H54 (cell line): Measurements from ENCODE around the gene TMUB1.
A peak's percentile ranks its signal among the peaks of the same experiment; 100 is the strongest.

Experiments used
- DNase-seq: peaks from one replicate; pipeline ENCODE4 v3.0.0; 2011; ENCODE audit warnings: low spot score, mixed read lengths; ENCODE audit not compliant: insufficient read length
- FAIRE-seq: peaks from 3 replicates; lab custom pipeline; 2011; peaks lifted over from hg19 to GRCh38; lab: Jason Lieb, UNC
- POLR2A ChIP-seq: IDR thresholded peaks from 2 replicates; pipeline ENCODE4 v1.6.1; 2011; ENCODE audit warnings: low read depth, mild to moderate bottlenecking, low read length

Gene TMUB1

GRCh38 chr7:151089893-151090730 lies 6.8 kb upstream of the TMUB1 start:
- no peak for DNase-seq
- no peak for TF ChIP-seq POLR2A
- FAIRE-seq = no peak

GRCh38 chr7:151088856-151089699 lies 5.8 kb upstream of the TMUB1 start:
- FAIRE-seq (no peak), DNase-seq (no peak)
- TF ChIP-seq POLR2A = no peak

GRCh38 chr7:151088019-151088855 lies 4.9 kb upstream of the TMUB1 start:
- TF ChIP-seq POLR2A = no peak
- no peak for DNase-seq
- no peak for FAIRE-seq

GRCh38 chr7:151087245-151088018 lies 4.1 kb upstream of the TMUB1 start:
- no peak for FAIRE-seq
- peak; percentile 72 for DNase-seq
- TF ChIP-seq POLR2A = peak; percentile 29

- DNase-seq (peak; percentile 55), FAIRE-seq (no peak)
- TF ChIP-seq POLR2A = no peak
Measured at GRCh38 chr7:151086802-151087244, 3.5 kb upstream of the TMUB1 start.

- no peak for FAIRE-seq
- DNase-seq = peak; percentile 94
Measured at GRCh38 chr7:151085691-151086620, 2.7 kb upstream of the TMUB1 start, which contains the start of gene AGAP3. Gene AGAP3, plus strand, starts transcription at chr7:151086475. Its CDS starts 267 bp downstream, at chr7:151086742.

GRCh38 chr7:151085329-151085690 lies 2.0 kb upstream of the TMUB1 start:
- no peak for FAIRE-seq
- DNase-seq = no peak
- no peak for TF ChIP-seq POLR2A

More at GRCh38 chr7:151085691-151086620, 2.7 kb upstream of the TMUB1 start, which contains the start of gene AGAP3:
- TF ChIP-seq POLR2A = peak; percentile 65

- FAIRE-seq (no peak), DNase-seq (no peak)
- no peak for TF ChIP-seq POLR2A
Measured at GRCh38 chr7:151083824-151084160, 499 bp upstream of the TMUB1 start.

GRCh38 chr7:151082141-151083070 lies 887 bp downstream of the TMUB1 start:
- no peak for DNase-seq
- no peak for FAIRE-seq
- TF ChIP-seq POLR2A = no peak

- DNase-seq = no peak
- no peak for FAIRE-seq
- 0 out of 2 replicates have a peak, but pooled peaks have one; percentile 3 for TF ChIP-seq POLR2A
Measured at GRCh38 chr7:151081170-151082101, 1.9 kb downstream of the TMUB1 start.
